H1 (cell line): ENCODE results near the gene DOCK10. TPM values are rescaled to one million over a fixed set of nuclear protein-coding genes. Genes with fewer than 3 reads are reported as not detected.

ENCODE experiments used
- CTCF ChIA-PET: fragments of 300-600 bp; sonication (Branson Sonifier 250); formaldehyde crosslinking; loops from one replicate; lab custom pipeline; 2021; ENCODE audit not compliant: partially characterized antibody; lab: Charles Lee
- POLR2A ChIA-PET: fragments of 300-600 bp; sonication (Branson Sonifier 250); formaldehyde crosslinking; loops from one replicate; lab custom pipeline; 2021; ENCODE audit warnings: inconsistent platforms; ENCODE audit not compliant: partially characterized antibody; lab: Charles Lee
- DNase-seq, 2 experiments: peaks; one replicate each; pipeline versions ENCODE4 v3.0.0 to v3.0.0-alpha.2; 2010 to 2022; ENCODE audit warnings: low spot score in 2 of 2, low read depth in 1 of 2, mixed read lengths in 1 of 2
- FAIRE-seq: peaks from 2 replicates; lab custom pipeline; 2011; peaks lifted over from hg19 to GRCh38; lab: Jason Lieb, UNC
- H2AFZ ChIP-seq: 2 replicates; pipeline ENCODE4 v1.8.1; 2012; ENCODE audit warnings: low read length, inconsistent platforms
- H2AK5ac ChIP-seq: 2 replicates; pipeline ENCODE4 v1.6.1; 2013; ENCODE audit warnings: low read depth, low read length
- H2BK120ac ChIP-seq: replicated peaks from 2 replicates; pipeline ENCODE3; 2013; ENCODE audit warnings: low read depth, low read length, inconsistent platforms
- H2BK12ac ChIP-seq: 2 replicates; pipeline ENCODE4 v1.6.1; 2013; ENCODE audit warnings: low read depth, low read length
- H2BK15ac ChIP-seq: 2 replicates; pipeline ENCODE4 v1.6.1; 2013; ENCODE audit warnings: low read length
- H2BK20ac ChIP-seq: 2 replicates; pipeline ENCODE4 v1.6.1; 2013; ENCODE audit warnings: low read length
- H2BK5ac ChIP-seq: 2 replicates; pipeline ENCODE4 v1.6.1; 2013; ENCODE audit warnings: low read depth, low read length
- H3K14ac ChIP-seq: 2 replicates; pipeline ENCODE4 v1.6.1; 2013; ENCODE audit warnings: inconsistent platforms; ENCODE audit not compliant: insufficient read length
- H3K18ac ChIP-seq: 2 replicates; pipeline ENCODE4 v1.6.1; 2013; ENCODE audit warnings: low read length; ENCODE audit errors: extremely low read depth
- H3K23ac ChIP-seq: 2 replicates; pipeline ENCODE4 v1.6.1; 2013; ENCODE audit warnings: inconsistent platforms; ENCODE audit not compliant: insufficient read length
- H3K23me2 ChIP-seq: 2 replicates; pipeline ENCODE4 v1.6.1; 2013; ENCODE audit warnings: low read depth, low read length
- H3K27ac ChIP-seq: 2 replicates; pipeline ENCODE4 v1.6.1; 2011; ENCODE audit warnings: low read depth, low read length, inconsistent platforms
- H3K27me3 ChIP-seq, 4 experiments: replicated peaks in 1 of 4; 1 replicate in 1 of 4; 2 replicates in 3 of 4; pipeline versions ENCODE4 v1.6.1 to v1.8.1; 2011 to 2013; ENCODE audit warnings: low read length in 3 of 4, mild to moderate bottlenecking in 3 of 4, inconsistent platforms in 2 of 4, mixed read lengths in 2 of 4, moderate library complexity in 1 of 4; ENCODE audit not compliant: control insufficient read depth in 3 of 4, insufficient read depth in 3 of 4; ENCODE audit errors: extremely low read depth in 1 of 4
- H3K36me3 ChIP-seq, 4 experiments: 2 replicates each; pipeline versions ENCODE4 v1.6.1 to v1.8.1; 2011 to 2013; ENCODE audit warnings: mild to moderate bottlenecking in 4 of 4, low read length in 3 of 4, moderate library complexity in 2 of 4, control low read depth in 1 of 4, inconsistent platforms in 1 of 4; ENCODE audit not compliant: insufficient read depth in 4 of 4, control insufficient read depth in 2 of 4
- H3K4ac ChIP-seq: replicated peaks from 2 replicates; pipeline ENCODE3; 2013; ENCODE audit warnings: low read length, low read depth, mixed read lengths, inconsistent platforms; ENCODE audit not compliant: insufficient read length
- H3K4me1 ChIP-seq, 4 experiments: replicated peaks in 1 of 4; 1 replicate in 1 of 4; 2 replicates in 3 of 4; pipeline versions ENCODE4 v1.6.1 to v1.8.1; 2011 to 2013; ENCODE audit warnings: low read length in 3 of 4, inconsistent platforms in 2 of 4, mixed read lengths in 1 of 4; ENCODE audit not compliant: insufficient read depth in 4 of 4, control insufficient read depth in 3 of 4
- H3K4me2 ChIP-seq, 2 experiments: 2 replicates each; pipeline versions ENCODE4 v1.6.1 to v1.8.1; 2011 to 2013; ENCODE audit warnings: low read depth in 2 of 2, low read length in 2 of 2, control low read depth in 1 of 2, inconsistent platforms in 1 of 2, mild to moderate bottlenecking in 1 of 2; ENCODE audit not compliant: insufficient read depth in 1 of 2
- H3K4me3 ChIP-seq, 4 experiments: fragments of 200-600, 300-600 bp in 1 of 4; sonication (generic), shearing (Covaris generic), sonication (Bioruptor Twin) in 1 of 4; 2 replicates each; pipeline versions ENCODE4 v1.5.1 to v1.8.1; 2011 to 2016; ENCODE audit warnings: low read length in 4 of 4, low read depth in 3 of 4, control low read depth in 2 of 4, inconsistent platforms in 2 of 4, mild to moderate bottlenecking in 2 of 4, mixed read lengths in 1 of 4, moderate library complexity in 1 of 4; ENCODE audit not compliant: insufficient read depth in 2 of 4; ENCODE audit errors: extremely low read depth in 1 of 4
- H3K56ac ChIP-seq: replicated peaks from 2 replicates; pipeline ENCODE3; 2013; ENCODE audit warnings: low read depth, mild to moderate bottlenecking, mixed read lengths, low read length, inconsistent platforms; ENCODE audit not compliant: insufficient read length
- H3K79me1 ChIP-seq: 2 replicates; pipeline ENCODE4 v1.6.1; 2013; ENCODE audit warnings: low read depth, low read length, control low read depth
- H3K79me2 ChIP-seq, 2 experiments: 2 replicates each; pipeline versions ENCODE4 v1.6.1 to v1.8.1; 2012 to 2013; ENCODE audit warnings: low read length in 2 of 2, mild to moderate bottlenecking in 2 of 2, inconsistent platforms in 1 of 2; ENCODE audit not compliant: insufficient read depth in 2 of 2, control insufficient read depth in 1 of 2
- H3K9ac ChIP-seq, 4 experiments: replicated peaks in 1 of 4; 1 replicate in 1 of 4; 2 replicates in 3 of 4; pipeline versions ENCODE4 v1.6.1 to v1.8.1; 2011 to 2013; ENCODE audit warnings: low read depth in 3 of 4, low read length in 3 of 4, control low read depth in 2 of 4, mild to moderate bottlenecking in 2 of 4, moderate library complexity in 2 of 4, inconsistent platforms in 1 of 4; ENCODE audit errors: extremely low read depth in 1 of 4
- H3K9me3 ChIP-seq, 2 experiments: 2 replicates each; pipeline versions ENCODE4 v1.6.1 to v1.8.1; 2012 to 2013; ENCODE audit warnings: mild to moderate bottlenecking in 2 of 2, moderate library complexity in 2 of 2, control low read depth in 1 of 2, inconsistent platforms in 1 of 2, low read depth in 1 of 2, low read length in 1 of 2, mixed read lengths in 1 of 2; ENCODE audit not compliant: insufficient read depth in 2 of 2
- H4K20me1 ChIP-seq, 2 experiments: replicated peaks in 1 of 2; 2 replicates each; pipeline versions ENCODE3 to v1.8.1; 2011 to 2013; ENCODE audit warnings: inconsistent platforms in 2 of 2, low read length in 2 of 2, mild to moderate bottlenecking in 1 of 2; ENCODE audit not compliant: insufficient read depth in 2 of 2, control insufficient read depth in 1 of 2
- H4K5ac ChIP-seq: 2 replicates; pipeline ENCODE4 v1.6.1; 2013; ENCODE audit warnings: low read length, low read depth, mixed read lengths, inconsistent platforms; ENCODE audit not compliant: insufficient read length
- H4K8ac ChIP-seq: 2 replicates; pipeline ENCODE4 v1.8.0; 2013; ENCODE audit warnings: mild to moderate bottlenecking, moderate library complexity, low read length, inconsistent platforms; ENCODE audit not compliant: insufficient read depth; ENCODE audit errors: extremely low read depth
- H4K91ac ChIP-seq: replicated peaks from 2 replicates; pipeline ENCODE3; 2013; ENCODE audit warnings: low read length, mixed read lengths, inconsistent platforms; ENCODE audit not compliant: insufficient read length
- CBX5 ChIP-seq: fragments of 300-800, 300-1000 bp; sonication (generic); IDR thresholded peaks from 2 replicates; pipeline ENCODE4 v1.7.1; 2016; ENCODE audit warnings: antibody characterized with exemption, low read length, low read depth
- CBX8 ChIP-seq: fragments of 300-800, 300-1000 bp; sonication (generic); IDR thresholded peaks from 2 replicates; pipeline ENCODE4 v1.7.1; 2016; ENCODE audit warnings: low read depth, low read length, borderline replicate concordance
- CHD2 ChIP-seq: IDR thresholded peaks from 2 replicates; pipeline ENCODE4 v1.6.1; 2012; ENCODE audit warnings: low read length, improper control_type of control experiment
- EZH2 ChIP-seq: fragments of 200-600 bp; sonication (generic); IDR thresholded peaks from 2 replicates; pipeline ENCODE4 v1.7.1; 2012; ENCODE audit warnings: low read depth, mild to moderate bottlenecking, moderate library complexity, low read length, inconsistent platforms; ENCODE audit not compliant: severe bottlenecking
- GABPA ChIP-seq: IDR thresholded peaks from 2 replicates; pipeline ENCODE4 v1.6.1; 2011; ENCODE audit warnings: mild to moderate bottlenecking, low read length, moderate library complexity, borderline replicate concordance; ENCODE audit not compliant: insufficient read depth
- KDM4A ChIP-seq: IDR thresholded peaks from one replicate; pipeline ENCODE4 v1.7.1; 2012; ENCODE audit warnings: low read depth, mild to moderate bottlenecking, moderate library complexity, low read length, inconsistent platforms; ENCODE audit not compliant: severe bottlenecking
- MAFK ChIP-seq: IDR thresholded peaks from 2 replicates; pipeline ENCODE4 v1.6.1; 2012; ENCODE audit warnings: low read depth, mild to moderate bottlenecking, improper control_type of control experiment, low read length
- POU5F1 ChIP-seq: IDR thresholded peaks from 2 replicates; pipeline ENCODE4 v1.6.1; 2011; ENCODE audit warnings: low read depth, mild to moderate bottlenecking, low read length, moderate library complexity
- RFX5 ChIP-seq: IDR thresholded peaks from 2 replicates; pipeline ENCODE4 v1.6.1; 2011; ENCODE audit warnings: low read depth, low read length, improper control_type of control experiment, borderline replicate concordance
- TCF12 ChIP-seq: IDR thresholded peaks from 2 replicates; pipeline ENCODE4 v1.6.1; 2011; ENCODE audit warnings: low read depth, mild to moderate bottlenecking, low read length
- YY1 ChIP-seq: IDR thresholded peaks from 2 replicates; pipeline ENCODE4 v1.6.1; 2011; ENCODE audit warnings: low read depth, mild to moderate bottlenecking, low read length
- ZNF274 ChIP-seq: IDR thresholded peaks from 2 replicates; pipeline ENCODE4 v1.7.0; 2012; ENCODE audit warnings: low read length, borderline replicate concordance; ENCODE audit errors: extremely low read depth
- WGBS, 2 experiments: shearing (Covaris generic) in 1 of 2; methylation state at CpG; one replicate each; pipeline versions ENCODE4 v1.1.6 to v1.1.7; 2013 to 2015; ENCODE audit warnings: low lambda C conversion rate in 2 of 2, mixed read lengths in 2 of 2, inconsistent platforms in 1 of 2, low coverage in 1 of 2, missing lambda C conversion rate in 1 of 2; ENCODE audit not compliant: insufficient replicate concordance in 2 of 2, insufficient coverage in 1 of 2, insufficient read length in 1 of 2; ENCODE audit errors: extremely low coverage in 1 of 2, missing lambda C conversion rate in 1 of 2; 5-methylcytosine and 5-hydroxymethylcytosine counted together
- polyA plus RNA-seq, 7 experiments: library from polyadenylated mRNA; depleted of rRNA in 3 of 7; stranded (reverse) in 5 of 7; unstranded in 2 of 7; fragments of >200 nt in 5 of 7; fragments of 200-250 nt in 2 of 7; gene quantifications; 1 replicate in 5 of 7; 2 replicates in 1 of 7; 4 replicates in 1 of 7; pipeline versions ENCODE4 v1.2.1 to v1.2.3, GENCODE V29; 2011 to 2013; ENCODE audit warnings: missing spikeins in 2 of 7, mixed read lengths in 2 of 7
- total RNA-seq: library from RNA; stranded (reverse); fragmentation: NEBNext Ultra II Directional; extraction: Animal tissue kit (Norgen Biotek cat#: 25700); gene quantifications from 2 replicates; pipeline ENCODE4 v1.2.1, GENCODE V29; 2021

The DOCK10 gene
- total and polyA plus RNA-seq, 2 of the 8 experiments (the other 6 are each of a cell fraction or from before 2014, with no cell fraction given) = 0.33 to 1.6 TPM

DNA sequence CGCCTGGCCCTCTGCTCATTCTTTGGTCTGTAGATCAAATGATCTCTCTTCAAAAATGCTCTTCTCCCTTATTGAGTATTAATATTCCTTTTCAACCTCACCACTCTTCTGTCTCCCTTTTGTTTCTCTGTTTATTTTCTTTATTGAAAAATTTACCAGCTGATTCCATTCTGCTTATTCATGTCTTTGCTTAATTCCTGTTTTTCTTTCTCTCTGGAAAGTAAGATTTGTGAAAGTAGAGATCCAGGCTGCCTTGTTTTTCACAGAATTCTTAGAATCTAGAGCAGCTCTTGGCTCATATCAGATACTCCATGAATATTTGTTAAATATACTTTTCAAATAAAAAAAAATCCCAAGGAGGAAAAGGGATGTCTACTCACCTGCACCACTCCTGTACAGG lies 157.0 kb downstream of the DOCK10 start:
- no peak overlapping the region for H3K14ac ChIP-seq
- H2BK120ac ChIP-seq = no peak overlapping the region
- H3K79me2 ChIP-seq = no peaks in the 10 kb centered on the region
- no peak overlapping the region for H3K18ac ChIP-seq
- H3K23ac ChIP-seq = no peak overlapping the region
- no peak overlapping the region for H3K4ac ChIP-seq
- H3K23me2 ChIP-seq = no peaks in the 10 kb centered on the region
- POLR2A ChIA-PET = no interaction called here
- H3K9me3 ChIP-seq = no peaks in the 10 kb centered on the region
- no peak overlapping the region for H2BK15ac ChIP-seq
- no peak overlapping the region for H3K4me3 ChIP-seq
- no peak overlapping the region for H2AK5ac ChIP-seq
- no peaks in the 10 kb centered on the region for H3K79me1 ChIP-seq
- TF ChIP-seq CBX8 (no peak), EZH2 (no peak), ZNF274 (no peak), TCF12 (no peak), YY1 (no peak), CHD2 (no peak), GABPA (no peak), POU5F1 (no peak), RFX5 (no peak), KDM4A (no peak), CBX5 (no peak), MAFK (no peak)
- TF ChIP-seq, all 59 proteins: peak for 0
- Histone ChIP-seq H3K27me3 (no peaks in the 10 kb centered on the region), H3K4me2 (no peak overlapping the region), H3K9ac (no peak overlapping the region), H3K56ac (no peak overlapping the region), H3K36me3 (no peaks in the 10 kb centered on the region), H3K27ac (no peak overlapping the region), H2BK5ac (no peak overlapping the region), H4K8ac (no peak overlapping the region), H4K91ac (no peak overlapping the region), H2BK20ac (no peak overlapping the region), H2AFZ (no peak overlapping the region), H3K4me1 (no peaks in the 10 kb centered on the region), H4K5ac (no peak overlapping the region), H4K20me1 (no peaks in the 10 kb centered on the region), H2BK12ac (no peak overlapping the region)
- 83% methylated on average over 1 of the region's 1 CpG; no CpG with 5 or more reads in 1 of the 2 experiments for WGBS, 2 experiments
- CTCF ChIA-PET = interaction anchor here (1.2 kb wide), 1 partner anchor 532 kb away, joined by 4 read pairs; no protein-coding TSS in a partner anchor
- FAIRE-seq (no peak), DNase-seq (no peak)
